HG03565 (cell line): ENCODE results near the gene FSHR.

ENCODE experiments used
- ATAC-seq: cut with Tn5 transposase; IDR thresholded peaks from one replicate; pipeline ENCODE4 v1.9.1; 2021; ENCODE audit warnings: mild to moderate bottlenecking, moderate library complexity; ENCODE audit not compliant: unreplicated experiment

Gene FSHR

GRCh38 chr2:49035481-49035880 is 118.8 kb downstream of the FSHR start:
- ATAC-seq = peak; percentile 43

- no peak for ATAC-seq
Measured at GRCh38 chr2:49033394-49034185, 120.7 kb downstream of the FSHR start.

GRCh38 chr2:49032936-49033335 is 121.4 kb downstream of the FSHR start:
- no peak for ATAC-seq

- ATAC-seq = no peak
Measured at GRCh38 chr2:49032126-49032525, 122.2 kb downstream of the FSHR start.

GRCh38 chr2:49029406-49029805 is 124.9 kb downstream of the FSHR start:
- ATAC-seq = no peak

- ATAC-seq = peak; percentile 99
Measured at GRCh38 chr2:49028101-49028500, 126.2 kb downstream of the FSHR start.

- ATAC-seq = no peak
Measured at GRCh38 chr2:49026706-49027105, 127.6 kb downstream of the FSHR start.

- no peak for ATAC-seq
Measured at GRCh38 chr2:49021271-49021670, 133.0 kb downstream of the FSHR start.

- ATAC-seq = no peak
Measured at GRCh38 chr2:49005261-49005660, 149.1 kb downstream of the FSHR start.

- ATAC-seq = peak; percentile 85
Measured at GRCh38 chr2:49004036-49004626, 150.2 kb downstream of the FSHR start.

- ATAC-seq = no peak
Measured at GRCh38 chr2:49003201-49003600, 151.1 kb downstream of the FSHR start.

GRCh38 chr2:49002750-49003149 is 151.6 kb downstream of the FSHR start:
- ATAC-seq = no peak

- no peak for ATAC-seq
Measured at GRCh38 chr2:49000695-49001094, 153.6 kb downstream of the FSHR start.

GRCh38 chr2:48998449-48998848 is 155.9 kb downstream of the FSHR start:
- ATAC-seq = no peak

GRCh38 chr2:48993576-48993975 is 160.7 kb downstream of the FSHR start:
- peak; percentile 46 for ATAC-seq

- peak; percentile 60 for ATAC-seq
Measured at GRCh38 chr2:48991415-48992131, 162.7 kb downstream of the FSHR start.

- ATAC-seq = peak; percentile 24
Measured at GRCh38 chr2:48984922-48985321, 169.4 kb downstream of the FSHR start.

GRCh38 chr2:48983551-48983950 is 170.8 kb downstream of the FSHR start:
- ATAC-seq = no peak

GRCh38 chr2:48982887-48983435 is 171.4 kb downstream of the FSHR start:
- ATAC-seq = no peak

- ATAC-seq = no peak
Measured at GRCh38 chr2:48980846-48981245, 173.5 kb downstream of the FSHR start.

- no peak for ATAC-seq
Measured at GRCh38 chr2:48979691-48980090, 174.6 kb downstream of the FSHR start.

GRCh38 chr2:48978131-48978530 is 176.2 kb downstream of the FSHR start:
- ATAC-seq = no peak
